WTC11 (cell line): Measurements from ENCODE around the gene OAS2. TPM values are rescaled to one million over a fixed set of nuclear protein-coding genes. Genes with fewer than 3 reads are reported as not detected.

Experiments
- ATAC-seq: fragments of 200-7000 bp; cut with Tn5 transposase; 2 replicates; pipeline ENCODE4 v1.10.0; 2021; ENCODE audit warnings: mild to moderate bottlenecking, moderate library complexity
- CTCF ChIA-PET: fragments of 300-600 bp; sonication (Branson Sonifier 250); formaldehyde crosslinking; loops from one replicate; lab custom pipeline; 2021; ENCODE audit warnings: antibody characterized with exemption; lab: Charles Lee
- POLR2A ChIA-PET: fragments of 350-600 bp; sonication (Branson Sonifier 250); formaldehyde crosslinking; loops from one replicate; lab custom pipeline; 2021; ENCODE audit warnings: antibody characterized with exemption; lab: Charles Lee
- DNase-seq: peaks from one replicate; pipeline ENCODE4 v3.0.0; 2021; ENCODE audit warnings: low spot score
- H3K27ac Mint-ChIP-seq: 2 replicates; pipeline ENCODE4 v1.8.0; 2021; ENCODE audit warnings: mixed read lengths
- H3K27me3 Mint-ChIP-seq: 2 replicates; pipeline ENCODE4 v1.8.0; 2021; ENCODE audit warnings: low read depth, mild to moderate bottlenecking, moderate library complexity, mixed read lengths
- H3K36me3 Mint-ChIP-seq: 2 replicates; pipeline ENCODE4 v1.8.0; 2021; ENCODE audit warnings: mixed read lengths
- H3K4me1 Mint-ChIP-seq: 2 replicates; pipeline ENCODE4 v1.8.0; 2022; ENCODE audit warnings: mixed read lengths
- H3K4me3 Mint-ChIP-seq: 2 replicates; pipeline ENCODE4 v1.8.0; 2021; ENCODE audit warnings: mild to moderate bottlenecking, moderate library complexity, mixed read lengths
- H3K9me3 Mint-ChIP-seq: 2 replicates; pipeline ENCODE4 v1.8.0; 2021; ENCODE audit warnings: mixed read lengths
- ATF6 ChIP-seq: sonication (generic); formaldehyde crosslinking; IDR thresholded peaks from 2 replicates; pipeline ENCODE4 v1.8.1; 2023; ENCODE audit warnings: mild to moderate bottlenecking, missing genetic modification reagents
- CREM ChIP-seq: sonication (generic); formaldehyde crosslinking; IDR thresholded peaks from 2 replicates; pipeline ENCODE4 v1.8.1; 2022; ENCODE audit warnings: mild to moderate bottlenecking, missing genetic modification reagents, moderate library complexity
- FOXP1 ChIP-seq: sonication (generic); formaldehyde crosslinking; IDR thresholded peaks from 2 replicates; pipeline ENCODE4 v1.8.0; 2022; ENCODE audit warnings: missing genetic modification reagents, mild to moderate bottlenecking, moderate library complexity, borderline replicate concordance
- FOXP4 ChIP-seq: sonication (generic); formaldehyde crosslinking; IDR thresholded peaks from 2 replicates; pipeline ENCODE4 v1.8.0; 2022; ENCODE audit warnings: mild to moderate bottlenecking, missing genetic modification reagents
- GABPB1 ChIP-seq: sonication (generic); formaldehyde crosslinking; IDR thresholded peaks from 2 replicates; pipeline ENCODE4 v1.8.1; 2023; ENCODE audit warnings: mild to moderate bottlenecking, missing genetic modification reagents
- KAT7 ChIP-seq: sonication (generic); formaldehyde crosslinking; IDR thresholded peaks from 2 replicates; pipeline ENCODE4 v1.8.1; 2023; ENCODE audit warnings: missing genetic modification reagents, mild to moderate bottlenecking, borderline replicate concordance
- MXD4 ChIP-seq: fragments of 250-450 bp; sonication (Bioruptor Pico); IDR thresholded peaks from 2 replicates; pipeline ENCODE4 v1.8.0; 2021; ENCODE audit warnings: mild to moderate bottlenecking, moderate library complexity, borderline replicate concordance
- PRRX2 ChIP-seq: fragments of 250-450 bp; sonication (Bioruptor Pico); IDR thresholded peaks from 2 replicates; pipeline ENCODE4 v1.8.0; 2021; ENCODE audit warnings: mild to moderate bottlenecking
- RELA ChIP-seq: sonication (generic); formaldehyde crosslinking; IDR thresholded peaks from 2 replicates; pipeline ENCODE4 v1.8.1; 2022; ENCODE audit warnings: missing genetic modification reagents, mild to moderate bottlenecking, borderline replicate concordance
- SOX15 ChIP-seq: fragments of 250-450 bp; sonication (Bioruptor Pico); IDR thresholded peaks from 2 replicates; pipeline ENCODE4 v1.9.0; 2021; ENCODE audit warnings: mild to moderate bottlenecking
- ZSCAN18 ChIP-seq: fragments of 250-450 bp; sonication (Bioruptor Pico); IDR thresholded peaks from 2 replicates; pipeline ENCODE4 v2.1.2; 2022; ENCODE audit warnings: mild to moderate bottlenecking, moderate library complexity
- total RNA-seq: library from RNA; stranded (reverse); gene quantifications from 3 replicates; pipeline ENCODE4 v1.2.3, GENCODE V29; 2021
- TF ChIP-seq, protein P1 (sequence below): sonication (generic); formaldehyde crosslinking; IDR thresholded peaks from 2 replicates; pipeline ENCODE4 v1.8.1; 2022; ENCODE audit warnings: missing genetic modification reagents, borderline replicate concordance
- TF ChIP-seq, protein P2 (sequence below): fragments of 200-600 bp; IDR thresholded peaks from 2 replicates; pipeline ENCODE4 v1.8.0; 2022; ENCODE audit warnings: antibody characterized with exemption
- TF ChIP-seq, protein P3 (sequence below): sonication (generic); formaldehyde crosslinking; conservative IDR thresholded peaks from 2 replicates; pipeline ENCODE4 v1.8.1; 2023; ENCODE audit warnings: mild to moderate bottlenecking, low read depth, missing genetic modification reagents, moderate library complexity

OAS2 gene
- total RNA-seq, 1 experiment from 2014 or later: 0.28 TPM

DNA sequence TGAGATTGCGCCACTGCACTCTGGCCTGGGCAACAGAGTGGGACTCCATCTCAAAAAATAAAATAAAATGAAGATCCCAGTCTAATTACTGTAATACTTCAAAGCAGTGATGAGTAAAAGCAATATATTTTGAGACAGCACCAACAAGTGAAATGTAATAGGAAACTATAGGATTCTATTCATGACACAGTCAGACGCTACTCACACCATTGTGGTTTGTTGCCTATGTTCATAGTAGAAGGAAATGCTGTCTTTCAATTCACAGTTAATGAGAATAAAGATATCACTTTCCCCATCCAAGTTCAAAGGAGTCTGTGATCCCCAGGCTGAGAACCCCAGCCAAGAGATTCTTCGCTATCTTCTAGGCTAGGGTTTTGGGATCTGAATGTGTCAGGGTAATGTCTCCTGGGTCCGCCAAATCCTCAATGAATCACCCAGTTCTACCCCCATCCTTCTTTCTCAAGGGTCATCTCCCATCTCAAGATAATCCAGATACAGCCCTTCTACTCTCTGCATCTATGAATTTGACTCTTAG lies 61.7 kb downstream of the OAS2 start:
- POLR2A ChIA-PET: no interaction called here
- no peak for TF ChIP-seq SOX15
- TF ChIP-seq ATF6 (CRISPR knock-in tag): no peak
- TF ChIP-seq, protein P1, sequence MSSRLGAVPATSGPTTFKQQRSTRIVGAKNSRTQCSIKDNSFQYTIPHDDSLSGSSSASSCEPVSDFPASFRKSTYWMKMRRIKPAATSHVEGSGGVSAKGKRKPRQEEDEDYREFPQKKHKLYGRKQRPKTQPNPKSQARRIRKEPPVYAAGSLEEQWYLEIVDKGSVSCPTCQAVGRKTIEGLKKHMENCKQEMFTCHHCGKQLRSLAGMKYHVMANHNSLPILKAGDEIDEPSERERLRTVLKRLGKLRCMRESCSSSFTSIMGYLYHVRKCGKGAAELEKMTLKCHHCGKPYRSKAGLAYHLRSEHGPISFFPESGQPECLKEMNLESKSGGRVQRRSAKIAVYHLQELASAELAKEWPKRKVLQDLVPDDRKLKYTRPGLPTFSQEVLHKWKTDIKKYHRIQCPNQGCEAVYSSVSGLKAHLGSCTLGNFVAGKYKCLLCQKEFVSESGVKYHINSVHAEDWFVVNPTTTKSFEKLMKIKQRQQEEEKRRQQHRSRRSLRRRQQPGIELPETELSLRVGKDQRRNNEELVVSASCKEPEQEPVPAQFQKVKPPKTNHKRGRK (CRISPR knock-in tag): no peak
- TF ChIP-seq, protein P2, sequence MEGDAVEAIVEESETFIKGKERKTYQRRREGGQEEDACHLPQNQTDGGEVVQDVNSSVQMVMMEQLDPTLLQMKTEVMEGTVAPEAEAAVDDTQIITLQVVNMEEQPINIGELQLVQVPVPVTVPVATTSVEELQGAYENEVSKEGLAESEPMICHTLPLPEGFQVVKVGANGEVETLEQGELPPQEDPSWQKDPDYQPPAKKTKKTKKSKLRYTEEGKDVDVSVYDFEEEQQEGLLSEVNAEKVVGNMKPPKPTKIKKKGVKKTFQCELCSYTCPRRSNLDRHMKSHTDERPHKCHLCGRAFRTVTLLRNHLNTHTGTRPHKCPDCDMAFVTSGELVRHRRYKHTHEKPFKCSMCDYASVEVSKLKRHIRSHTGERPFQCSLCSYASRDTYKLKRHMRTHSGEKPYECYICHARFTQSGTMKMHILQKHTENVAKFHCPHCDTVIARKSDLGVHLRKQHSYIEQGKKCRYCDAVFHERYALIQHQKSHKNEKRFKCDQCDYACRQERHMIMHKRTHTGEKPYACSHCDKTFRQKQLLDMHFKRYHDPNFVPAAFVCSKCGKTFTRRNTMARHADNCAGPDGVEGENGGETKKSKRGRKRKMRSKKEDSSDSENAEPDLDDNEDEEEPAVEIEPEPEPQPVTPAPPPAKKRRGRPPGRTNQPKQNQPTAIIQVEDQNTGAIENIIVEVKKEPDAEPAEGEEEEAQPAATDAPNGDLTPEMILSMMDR: no peak
- no peak for TF ChIP-seq RELA (CRISPR knock-in tag)
- TF ChIP-seq MXD4 (CRISPR knock-in tag): no peak
- no peak overlapping the region for H3K27ac Mint-ChIP-seq
- DNase-seq (no peak), ATAC-seq (no peak)
- H3K4me3 Mint-ChIP-seq: no peak overlapping the region
- peaks cover 12% of the 10 kb centered on the region for H3K27me3 Mint-ChIP-seq
- no peaks in the 10 kb centered on the region for H3K4me1 Mint-ChIP-seq
- no peaks in the 10 kb centered on the region for H3K36me3 Mint-ChIP-seq
- CTCF ChIA-PET: interaction anchor here (1.3 kb wide), 1 partner anchor 47 kb away, joined by 6 read pairs; no protein-coding TSS in a partner anchor
- H3K9me3 Mint-ChIP-seq: peaks cover 5% of the 10 kb centered on the region; the same call in 1 of the 2 replicates

DNA sequence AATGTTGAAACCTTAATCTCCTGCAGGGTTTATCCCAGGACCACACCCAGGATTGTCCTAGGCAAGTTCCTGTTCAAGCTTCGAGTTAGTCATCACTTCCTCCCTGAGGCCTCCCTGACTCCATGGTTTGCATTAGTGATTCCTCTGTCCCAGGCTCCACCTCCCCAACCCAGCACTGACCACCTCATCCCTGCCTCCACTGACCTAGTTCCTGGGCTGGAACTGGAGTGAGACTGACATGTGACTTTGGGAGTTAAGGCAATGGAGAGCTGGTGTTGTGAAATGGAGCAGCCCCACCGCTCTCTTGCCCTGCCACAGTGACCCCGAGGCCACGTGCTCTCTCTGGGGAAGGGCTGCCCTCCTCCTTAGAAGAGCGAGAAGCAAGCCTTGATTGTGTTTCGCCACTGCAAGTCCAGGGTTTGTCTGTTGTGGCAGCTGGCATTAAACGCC lies 62.4 kb downstream of the OAS2 start:
- Mint-ChIP-seq H3K27ac (no peak overlapping the region), H3K4me3 (no peak overlapping the region), H3K27me3 (peaks cover 12% of the 10 kb centered on the region), H3K9me3 (peaks cover 5% of the 10 kb centered on the region; the same call in 1 of the 2 replicates), H3K4me1 (no peaks in the 10 kb centered on the region), H3K36me3 (no peaks in the 10 kb centered on the region)
- TF ChIP-seq GABPB1 (CRISPR knock-in tag) (peak; percentile 43; the same call in 1 of the 2 replicates), KAT7 (CRISPR knock-in tag) (no peak)
- CTCF ChIA-PET: no interaction called here
- ATAC-seq (peak; percentile 50; the same call in 1 of the 2 replicates), DNase-seq (no peak)
- POLR2A ChIA-PET: no interaction called here

DNA sequence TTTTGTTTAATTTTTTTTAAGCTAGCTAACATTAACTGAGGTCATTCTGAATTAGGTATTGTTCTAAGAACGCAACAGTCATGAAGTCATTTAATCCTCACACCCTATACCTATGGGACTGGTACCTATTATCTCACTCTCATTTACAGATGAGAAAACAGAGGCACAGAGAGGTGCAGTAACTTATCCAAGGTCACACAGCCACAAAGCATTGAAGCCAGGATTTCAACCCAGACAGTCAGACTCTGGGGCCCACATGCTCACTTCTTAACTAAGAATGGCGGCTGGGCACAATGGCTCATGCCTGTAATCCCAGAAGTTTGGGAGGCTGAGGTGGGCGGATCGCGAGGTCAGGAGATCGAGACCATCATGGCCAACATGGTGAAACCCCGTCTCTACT lies 63.2 kb downstream of the OAS2 start:
- Mint-ChIP-seq H3K4me1 (no peaks in the 10 kb centered on the region), H3K27ac (no peak overlapping the region), H3K36me3 (no peaks in the 10 kb centered on the region), H3K27me3 (peaks cover 12% of the 10 kb centered on the region), H3K4me3 (no peak overlapping the region), H3K9me3 (peaks cover 5% of the 10 kb centered on the region; the same call in 1 of the 2 replicates)
- ATAC-seq (no peak), DNase-seq (no peak)
- POLR2A ChIA-PET: no interaction called here
- CTCF ChIA-PET: interaction anchor here (0.6 to 2.2 kb wide), 3 partner anchors 22 to 96 kb away, joined by 3 to 7 read pairs (median 5); no protein-coding TSS in a partner anchor
- TF ChIP-seq FOXP1 (CRISPR knock-in tag) (no peak), CREM (no peak), PRRX2 (CRISPR knock-in tag) (no peak), ZSCAN18 (CRISPR knock-in tag) (no peak), FOXP4 (CRISPR knock-in tag) (no peak)
- TF ChIP-seq, protein P3, sequence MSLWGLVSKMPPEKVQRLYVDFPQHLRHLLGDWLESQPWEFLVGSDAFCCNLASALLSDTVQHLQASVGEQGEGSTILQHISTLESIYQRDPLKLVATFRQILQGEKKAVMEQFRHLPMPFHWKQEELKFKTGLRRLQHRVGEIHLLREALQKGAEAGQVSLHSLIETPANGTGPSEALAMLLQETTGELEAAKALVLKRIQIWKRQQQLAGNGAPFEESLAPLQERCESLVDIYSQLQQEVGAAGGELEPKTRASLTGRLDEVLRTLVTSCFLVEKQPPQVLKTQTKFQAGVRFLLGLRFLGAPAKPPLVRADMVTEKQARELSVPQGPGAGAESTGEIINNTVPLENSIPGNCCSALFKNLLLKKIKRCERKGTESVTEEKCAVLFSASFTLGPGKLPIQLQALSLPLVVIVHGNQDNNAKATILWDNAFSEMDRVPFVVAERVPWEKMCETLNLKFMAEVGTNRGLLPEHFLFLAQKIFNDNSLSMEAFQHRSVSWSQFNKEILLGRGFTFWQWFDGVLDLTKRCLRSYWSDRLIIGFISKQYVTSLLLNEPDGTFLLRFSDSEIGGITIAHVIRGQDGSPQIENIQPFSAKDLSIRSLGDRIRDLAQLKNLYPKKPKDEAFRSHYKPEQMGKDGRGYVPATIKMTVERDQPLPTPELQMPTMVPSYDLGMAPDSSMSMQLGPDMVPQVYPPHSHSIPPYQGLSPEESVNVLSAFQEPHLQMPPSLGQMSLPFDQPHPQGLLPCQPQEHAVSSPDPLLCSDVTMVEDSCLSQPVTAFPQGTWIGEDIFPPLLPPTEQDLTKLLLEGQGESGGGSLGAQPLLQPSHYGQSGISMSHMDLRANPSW: no peak
- TF ChIP-seq, protein P2: no peak
